PFSK-1 (cell line): ENCODE measurements around the gene IDUA.

Experiments
- FOXP2 ChIP-seq: optimal IDR thresholded peaks from 2 replicates; pipeline ENCODE3; 2011; ENCODE audit warnings: borderline replicate concordance, control low read depth, inconsistent platforms; ENCODE audit not compliant: insufficient read depth; ENCODE audit errors: extremely low read length, extremely low read depth
- POLR2AphosphoS5 ChIP-seq: IDR thresholded peaks from 2 replicates; pipeline ENCODE4 v1.6.1; 2012; ENCODE audit warnings: low read depth, mild to moderate bottlenecking, control low read depth, low read length, moderate library complexity
- SIN3A ChIP-seq: IDR thresholded peaks from 2 replicates; pipeline ENCODE4 v1.6.1; 2012; ENCODE audit warnings: mild to moderate bottlenecking, low read length, moderate library complexity, borderline replicate concordance; ENCODE audit not compliant: insufficient read depth
- TAF1 ChIP-seq: IDR thresholded peaks from 2 replicates; pipeline ENCODE4 v1.6.1; 2012; ENCODE audit warnings: low read length, control low read depth, borderline replicate concordance; ENCODE audit not compliant: insufficient read depth
- TF ChIP-seq, protein P1 (sequence below), 2 experiments: IDR thresholded peaks; 2 replicates each; pipeline versions ENCODE4 v1.6.1 to v1.8.0; 2011 to 2012; ENCODE audit warnings: low read depth in 2 of 2, low read length in 2 of 2, control low read depth in 1 of 2, inconsistent platforms in 1 of 2, mild to moderate bottlenecking in 1 of 2, moderate library complexity in 1 of 2; ENCODE audit not compliant: insufficient read depth in 1 of 2

The IDUA gene

DNA sequence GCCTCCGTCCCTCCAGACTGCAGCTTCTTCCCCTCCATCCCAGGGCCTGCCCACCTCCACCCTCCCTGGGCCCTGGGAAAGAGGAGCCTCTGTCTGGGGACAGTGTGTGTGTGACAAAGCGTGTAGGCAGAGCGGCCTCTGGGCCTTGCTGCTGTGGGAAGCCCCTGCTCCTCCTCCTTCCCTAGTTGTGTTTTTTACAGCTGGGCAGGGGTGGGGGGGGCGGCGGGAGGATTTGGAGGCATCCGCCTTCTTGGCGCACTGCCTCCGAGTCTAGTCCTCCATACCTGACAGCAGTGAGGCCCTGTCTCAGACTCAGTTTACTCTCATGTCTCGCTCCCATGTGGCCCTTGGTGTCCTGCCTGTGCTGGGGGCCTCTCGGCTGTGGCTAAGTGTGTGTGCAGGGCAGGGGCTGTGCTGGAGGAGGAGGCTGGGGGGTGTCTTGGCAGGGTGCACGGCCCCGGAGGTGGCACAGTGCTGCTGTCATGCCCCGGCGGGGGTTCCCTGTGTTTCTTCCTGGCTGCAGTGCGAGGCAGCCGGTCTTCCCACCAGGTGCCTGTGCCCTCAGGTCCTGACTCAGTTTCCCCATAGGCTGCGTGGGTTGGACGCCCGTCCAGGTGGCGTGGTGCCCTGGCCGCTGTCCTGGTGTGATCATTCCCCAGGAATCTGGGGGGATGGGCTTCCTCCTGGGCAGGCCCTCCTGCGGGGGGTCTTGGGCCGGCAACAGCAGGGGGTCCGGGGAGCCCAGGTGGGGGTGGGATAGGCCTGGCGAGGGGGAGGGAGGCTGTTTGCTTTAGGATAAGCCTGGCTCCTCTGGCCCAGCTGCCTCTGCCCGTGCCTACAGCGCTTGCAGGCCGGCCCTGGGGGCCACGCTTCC lies 31.5 kb downstream of the IDUA start:
- TF ChIP-seq TAF1 (no peak), POLR2AphosphoS5 (no peak), FOXP2 (no peak), SIN3A (no peak)
- TF ChIP-seq, protein P1, sequence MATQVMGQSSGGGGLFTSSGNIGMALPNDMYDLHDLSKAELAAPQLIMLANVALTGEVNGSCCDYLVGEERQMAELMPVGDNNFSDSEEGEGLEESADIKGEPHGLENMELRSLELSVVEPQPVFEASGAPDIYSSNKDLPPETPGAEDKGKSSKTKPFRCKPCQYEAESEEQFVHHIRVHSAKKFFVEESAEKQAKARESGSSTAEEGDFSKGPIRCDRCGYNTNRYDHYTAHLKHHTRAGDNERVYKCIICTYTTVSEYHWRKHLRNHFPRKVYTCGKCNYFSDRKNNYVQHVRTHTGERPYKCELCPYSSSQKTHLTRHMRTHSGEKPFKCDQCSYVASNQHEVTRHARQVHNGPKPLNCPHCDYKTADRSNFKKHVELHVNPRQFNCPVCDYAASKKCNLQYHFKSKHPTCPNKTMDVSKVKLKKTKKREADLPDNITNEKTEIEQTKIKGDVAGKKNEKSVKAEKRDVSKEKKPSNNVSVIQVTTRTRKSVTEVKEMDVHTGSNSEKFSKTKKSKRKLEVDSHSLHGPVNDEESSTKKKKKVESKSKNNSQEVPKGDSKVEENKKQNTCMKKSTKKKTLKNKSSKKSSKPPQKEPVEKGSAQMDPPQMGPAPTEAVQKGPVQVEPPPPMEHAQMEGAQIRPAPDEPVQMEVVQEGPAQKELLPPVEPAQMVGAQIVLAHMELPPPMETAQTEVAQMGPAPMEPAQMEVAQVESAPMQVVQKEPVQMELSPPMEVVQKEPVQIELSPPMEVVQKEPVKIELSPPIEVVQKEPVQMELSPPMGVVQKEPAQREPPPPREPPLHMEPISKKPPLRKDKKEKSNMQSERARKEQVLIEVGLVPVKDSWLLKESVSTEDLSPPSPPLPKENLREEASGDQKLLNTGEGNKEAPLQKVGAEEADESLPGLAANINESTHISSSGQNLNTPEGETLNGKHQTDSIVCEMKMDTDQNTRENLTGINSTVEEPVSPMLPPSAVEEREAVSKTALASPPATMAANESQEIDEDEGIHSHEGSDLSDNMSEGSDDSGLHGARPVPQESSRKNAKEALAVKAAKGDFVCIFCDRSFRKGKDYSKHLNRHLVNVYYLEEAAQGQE (IDR thresholded peaks at IDR 0.05; ENCODE audit: insufficient read depth in 1 of 2, low read depth in 2 of 2, low read length in 2 of 2): no peak

DNA sequence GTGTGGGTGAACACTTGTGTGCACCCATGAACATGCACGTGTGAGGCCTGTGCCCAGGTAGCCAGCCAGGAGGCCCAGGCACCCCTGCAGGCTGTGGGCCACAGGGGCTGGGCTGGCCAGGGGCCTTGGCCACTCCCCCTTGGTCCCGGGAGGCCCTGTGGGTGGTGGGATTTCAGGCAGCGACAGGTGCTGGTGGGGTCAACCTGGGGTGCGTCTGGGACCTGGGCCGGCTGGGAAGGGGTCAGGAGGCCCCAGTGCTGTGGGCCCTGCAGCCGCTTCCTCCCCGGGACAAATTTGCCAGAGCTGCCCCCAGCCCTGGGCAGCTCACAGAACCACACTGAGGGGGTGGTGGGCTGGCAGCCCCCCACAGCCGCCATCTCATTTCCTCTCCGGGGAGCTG lies 32.5 kb downstream of the IDUA start:
- TF ChIP-seq FOXP2: no peak
- no peak for TF ChIP-seq SIN3A
- TF ChIP-seq TAF1: no peak
- TF ChIP-seq, protein P1 (IDR thresholded peaks at IDR 0.05; ENCODE audit: insufficient read depth in 1 of 2, low read depth in 2 of 2, low read length in 2 of 2): no peak
- no peak for TF ChIP-seq POLR2AphosphoS5

DNA sequence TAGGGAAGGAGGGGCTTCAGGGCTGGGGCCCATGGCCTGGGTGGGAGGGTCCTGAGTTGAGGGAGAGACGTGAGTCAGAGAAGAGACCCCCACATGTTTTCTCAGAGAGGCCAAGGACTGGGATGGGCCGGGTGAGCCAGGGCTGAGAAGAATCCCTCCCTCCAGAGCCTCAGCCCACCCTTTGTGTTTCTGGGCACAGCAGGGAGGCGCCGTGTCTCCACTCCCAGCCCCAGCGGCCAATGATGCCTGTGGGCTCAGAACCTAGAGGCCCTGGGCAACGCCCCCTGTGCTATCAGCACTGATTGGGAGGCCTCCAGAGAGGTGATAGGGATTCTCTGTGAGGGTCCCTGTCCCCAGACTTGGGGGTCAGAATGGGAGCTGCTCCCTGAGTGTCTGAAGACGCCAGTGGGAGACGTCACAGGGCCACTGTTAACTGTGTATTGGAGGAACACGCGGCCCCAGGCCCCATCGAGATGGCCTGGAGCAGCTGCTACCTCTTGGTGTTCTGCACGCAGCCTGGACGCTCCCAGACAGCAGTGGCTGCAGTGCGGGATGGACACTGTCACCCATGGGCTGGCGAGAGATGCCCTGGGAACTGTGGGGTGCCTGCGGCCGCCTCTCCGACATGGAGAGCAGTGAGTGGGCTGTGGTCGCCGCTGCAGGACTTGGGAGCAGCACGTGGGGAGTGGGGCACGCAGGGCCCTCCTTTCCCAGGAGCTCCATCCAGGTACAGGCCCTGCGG lies 33.1 kb downstream of the IDUA start:
- TF ChIP-seq SIN3A (no peak), FOXP2 (no peak), POLR2AphosphoS5 (no peak), TAF1 (no peak)
- TF ChIP-seq, protein P1 (IDR thresholded peaks at IDR 0.05; ENCODE audit: insufficient read depth in 1 of 2, low read depth in 2 of 2, low read length in 2 of 2): no peak

DNA sequence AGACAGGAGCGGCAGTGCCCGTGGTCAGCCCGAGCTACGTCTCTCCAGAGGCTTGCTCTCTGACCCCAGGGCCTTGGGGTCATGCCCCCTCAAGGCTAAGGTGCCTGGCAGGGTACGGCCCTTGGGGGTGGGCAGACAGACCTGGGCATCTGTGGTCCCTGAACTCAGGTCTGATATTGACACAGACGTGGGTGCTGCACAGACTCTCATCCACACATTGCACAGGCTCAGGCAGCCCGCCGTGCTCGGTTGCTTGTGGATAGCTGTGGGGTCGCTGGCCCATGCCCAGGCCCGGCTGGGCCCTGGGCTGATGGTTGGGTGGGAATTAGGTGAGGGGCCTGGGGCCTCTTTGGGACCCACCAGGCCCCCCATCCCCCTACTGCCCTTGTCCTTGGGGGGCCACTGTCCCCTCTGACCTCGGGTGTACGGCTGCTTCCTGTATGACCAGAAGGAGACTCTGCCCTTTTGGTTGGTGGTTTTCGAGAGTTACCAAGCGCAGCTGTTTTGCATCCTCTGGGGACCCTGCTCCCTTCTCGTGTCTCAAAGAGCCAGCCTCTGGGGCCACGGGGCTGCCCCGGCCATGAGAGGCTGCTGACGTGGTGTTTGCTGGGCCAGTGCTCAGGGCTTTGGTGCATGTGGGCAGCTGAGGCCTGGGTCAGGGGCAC lies 34.7 kb downstream of the IDUA start:
- TF ChIP-seq TAF1 (no peak), POLR2AphosphoS5 (no peak), FOXP2 (no peak), SIN3A (no peak)
- TF ChIP-seq, protein P1 (IDR thresholded peaks at IDR 0.05; ENCODE audit: insufficient read depth in 1 of 2, low read depth in 2 of 2, low read length in 2 of 2): no peak
